Measurements from ENCODE around the gene EFNA5.
"Not testable (repeated sequence)": the region's sequence is repeated elsewhere in the genome, so short reads cannot be mapped to it uniquely, and the experiment has no call there.

The EFNA5 gene

GRCh38 chr5:107476783-107477182, 194.0 kb downstream of the EFNA5 start:
- DNase-seq = no peak

GRCh38 chr5:107474716-107475489, 195.8 kb downstream of the EFNA5 start:
- DNase-seq = no peak

DNA sequence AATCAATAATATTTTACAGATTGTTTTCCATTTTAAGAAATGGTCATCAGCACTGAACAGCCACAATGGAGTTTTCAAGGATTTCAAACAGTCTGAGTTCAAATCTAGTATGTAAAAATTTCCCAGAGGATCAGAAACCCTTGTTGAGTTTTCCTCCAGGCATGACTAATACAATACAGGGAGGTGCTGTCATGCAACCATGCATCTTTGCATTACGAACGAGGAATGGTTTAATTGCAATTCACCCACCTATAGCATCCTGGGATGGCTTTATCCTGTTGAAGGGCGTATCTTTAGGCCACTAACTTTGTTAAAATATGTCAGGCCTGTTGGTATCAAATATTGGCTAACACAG, 196.4 kb downstream of the EFNA5 start:
- DNase-seq = no peak

GRCh38 chr5:107472620-107473064, 198.1 kb downstream of the EFNA5 start:
- no peak for DNase-seq

GRCh38 chr5:107470295-107470582, 200.5 kb downstream of the EFNA5 start:
- DNase-seq = no peak

DNA sequence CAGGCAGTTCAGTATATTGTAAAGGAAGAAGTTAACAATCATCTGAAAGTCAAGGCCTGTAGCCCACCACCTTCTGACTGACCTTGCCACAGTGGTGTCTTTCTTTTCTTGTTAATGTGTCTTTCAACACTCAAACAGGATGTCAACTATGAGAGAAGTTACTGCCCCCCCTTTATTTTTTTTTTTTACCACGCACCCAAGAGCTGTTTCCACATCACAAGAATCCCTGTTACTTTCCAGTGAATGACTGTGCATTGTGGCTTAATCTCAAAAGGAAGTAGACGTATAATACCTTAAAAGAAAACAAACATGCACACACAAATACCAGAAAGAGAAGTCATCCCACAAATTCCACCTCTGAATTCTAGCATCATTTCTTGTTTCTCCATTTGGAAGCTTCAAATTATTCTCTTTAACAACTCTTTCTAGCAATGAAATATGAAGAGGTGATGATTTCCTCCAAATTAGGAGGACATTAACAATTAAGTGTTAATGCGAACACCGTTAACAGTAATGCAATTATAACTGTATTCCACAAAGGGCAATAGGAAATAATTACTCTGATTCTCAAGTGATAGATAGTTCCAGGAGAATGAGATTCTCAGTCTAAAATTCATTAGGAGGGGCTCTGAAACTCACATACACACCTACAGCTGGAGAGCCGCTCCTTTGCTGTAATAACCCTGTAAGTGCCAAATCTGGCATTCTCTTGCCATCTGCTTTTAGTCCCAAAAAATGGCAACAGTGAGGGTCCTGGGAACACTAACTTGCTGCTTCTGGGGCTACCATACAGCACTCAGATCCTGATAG, 201.0 kb downstream of the EFNA5 start:
- DNase-seq = no peak

GRCh38 chr5:107469064-107469463, 201.7 kb downstream of the EFNA5 start:
- no peak for DNase-seq

GRCh38 chr5:107468276-107468675, 202.5 kb downstream of the EFNA5 start:
- DNase-seq = no peak

DNA sequence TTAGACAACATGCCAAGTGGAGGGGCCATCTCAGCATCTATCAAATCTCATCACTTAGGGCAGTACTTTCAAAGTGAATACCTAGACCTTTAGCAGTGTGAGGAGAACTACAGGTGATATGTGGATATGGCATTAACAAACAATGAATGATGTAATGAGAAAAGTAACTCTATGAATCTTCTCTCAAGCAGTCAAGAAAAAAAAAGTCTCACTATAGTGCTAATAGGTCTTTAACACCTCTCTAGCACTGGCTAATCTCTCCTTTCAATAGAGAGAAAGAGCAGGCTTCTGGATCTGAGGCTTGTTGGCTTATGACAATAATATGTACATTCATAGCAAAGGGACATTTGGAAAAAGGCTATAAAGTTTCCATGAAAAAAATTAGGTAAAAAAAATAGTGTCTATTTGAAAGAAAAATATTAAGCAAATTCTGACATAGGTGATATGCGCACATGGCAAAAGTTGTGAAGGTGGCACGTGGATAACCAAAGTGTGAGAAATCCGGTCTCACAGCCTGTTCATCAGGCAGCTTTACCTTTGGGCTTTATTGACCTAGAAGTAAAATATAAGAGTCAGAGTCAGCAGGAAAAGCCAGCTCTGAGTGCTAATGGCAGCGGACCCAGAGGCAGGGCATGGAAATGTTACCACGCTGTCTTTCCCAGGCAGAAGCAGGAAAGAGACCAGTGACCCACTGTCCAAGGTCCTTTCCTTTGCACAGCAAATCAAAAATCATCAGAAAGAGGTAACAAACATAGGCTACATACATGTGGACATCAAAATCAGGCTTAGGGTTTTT, 203.4 kb downstream of the EFNA5 start:
- DNase-seq = no peak

DNA sequence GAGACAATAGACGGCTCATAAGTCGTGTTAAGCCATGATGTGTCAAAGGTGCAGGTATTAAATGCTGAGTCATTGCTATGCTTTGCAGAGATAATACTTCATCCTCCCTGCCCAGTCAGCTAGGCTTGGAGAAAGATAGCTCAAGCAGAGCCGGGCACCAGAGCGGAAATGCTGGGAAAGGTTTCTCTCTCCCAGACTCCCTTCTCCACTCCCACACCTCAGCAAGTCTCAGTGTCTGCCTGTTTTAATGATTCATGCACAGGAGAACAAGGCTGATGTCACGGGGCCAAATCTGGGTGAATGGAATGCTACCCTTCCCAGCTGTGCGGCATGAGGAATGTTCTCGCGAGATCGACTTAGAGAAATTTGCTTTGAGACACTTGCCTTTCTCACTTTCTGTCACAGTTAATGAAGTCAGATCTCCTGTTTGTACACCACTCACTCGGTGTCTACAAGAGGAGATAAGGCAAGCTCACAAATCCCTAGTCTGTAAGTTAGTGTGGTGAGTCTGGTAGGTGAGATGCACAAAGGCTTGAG, 204.4 kb downstream of the EFNA5 start:
- DNase-seq = no peak

DNA sequence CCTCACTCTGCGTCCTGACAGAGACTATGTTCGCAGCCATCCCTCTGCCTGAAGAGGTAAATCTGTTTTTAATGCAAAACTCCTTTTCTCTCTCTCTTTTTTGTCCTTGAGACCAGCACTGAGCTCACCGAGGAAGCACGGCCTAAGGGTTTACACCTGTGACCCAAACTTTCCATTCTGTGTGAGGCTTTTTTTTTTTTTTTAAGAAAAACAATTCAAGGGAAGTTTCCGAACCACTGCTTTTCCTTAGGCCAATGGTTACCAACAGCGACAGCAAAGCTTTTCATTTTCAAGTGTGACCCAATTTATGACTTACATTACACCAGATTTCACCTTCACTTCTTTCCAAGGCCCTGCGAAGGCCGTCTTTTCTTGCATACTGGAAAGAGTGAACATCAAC, 205.9 kb downstream of the EFNA5 start:
- no peak for DNase-seq

DNA sequence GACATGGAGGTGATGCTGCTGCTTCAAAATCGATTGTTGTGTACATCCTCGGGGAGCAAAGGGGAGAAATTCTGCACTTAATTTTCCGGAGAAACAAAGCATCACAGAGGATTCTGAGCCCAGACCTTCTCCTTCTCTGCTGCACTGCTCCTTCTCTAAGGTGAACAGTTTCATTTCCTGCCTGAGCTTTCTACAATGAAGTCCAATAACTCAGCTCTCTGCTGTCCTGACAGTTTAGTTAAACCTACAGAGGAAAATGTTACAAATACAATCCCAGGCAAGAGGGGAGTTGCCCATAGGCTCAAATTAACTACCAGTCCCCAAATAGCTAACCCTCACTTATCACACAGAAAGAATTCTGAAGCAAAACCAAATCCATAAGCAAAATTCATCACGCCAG, 206.3 kb downstream of the EFNA5 start:
- no peak for DNase-seq

- DNase-seq = no peak
These were observed 207.0 kb downstream of the EFNA5 start for GRCh38 chr5:107463731-107464130.

DNA sequence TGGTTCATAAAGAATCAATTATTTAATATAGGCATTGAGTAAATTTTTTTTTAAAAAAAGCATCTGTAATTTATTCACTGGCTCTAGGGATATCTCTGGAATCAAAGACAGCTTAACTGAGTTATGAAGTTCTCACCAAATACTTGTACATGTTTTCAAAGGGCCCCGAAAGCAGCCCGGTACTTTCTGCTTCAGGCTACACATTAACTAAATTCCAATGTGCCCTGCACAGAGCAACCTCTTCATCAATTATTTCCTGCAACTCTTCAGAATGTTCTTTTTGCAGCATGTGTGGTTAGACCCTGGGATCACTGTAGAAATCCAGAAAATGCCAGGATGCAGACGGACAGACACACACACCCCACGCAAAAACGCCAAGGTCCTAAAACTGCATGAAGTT, 209.0 kb downstream of the EFNA5 start:
- no peak for DNase-seq

GRCh38 chr5:107460789-107461188, 209.9 kb downstream of the EFNA5 start:
- no peak for DNase-seq

- no peak for DNase-seq
These were observed 211.1 kb downstream of the EFNA5 start for GRCh38 chr5:107459605-107460004.

DNA sequence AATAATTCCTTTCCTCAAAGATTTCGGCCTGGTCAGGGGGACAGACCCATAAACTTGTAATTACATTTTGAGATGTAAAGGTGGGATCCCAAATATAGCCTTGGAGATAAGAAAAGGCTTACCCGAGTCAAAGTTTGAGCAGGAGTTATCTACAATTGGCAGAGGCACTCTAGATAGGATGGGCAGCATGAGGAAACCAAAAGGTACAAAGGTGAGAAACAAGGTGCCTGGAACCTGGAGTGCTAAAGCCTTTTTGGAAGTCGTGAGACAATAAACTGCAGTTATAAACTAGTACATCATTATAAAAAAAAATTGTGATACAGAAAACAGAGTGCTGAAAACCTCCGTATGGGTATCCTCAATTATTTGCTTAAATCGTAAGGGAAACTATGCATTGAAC, 212.4 kb downstream of the EFNA5 start:
- no peak for DNase-seq

DNA sequence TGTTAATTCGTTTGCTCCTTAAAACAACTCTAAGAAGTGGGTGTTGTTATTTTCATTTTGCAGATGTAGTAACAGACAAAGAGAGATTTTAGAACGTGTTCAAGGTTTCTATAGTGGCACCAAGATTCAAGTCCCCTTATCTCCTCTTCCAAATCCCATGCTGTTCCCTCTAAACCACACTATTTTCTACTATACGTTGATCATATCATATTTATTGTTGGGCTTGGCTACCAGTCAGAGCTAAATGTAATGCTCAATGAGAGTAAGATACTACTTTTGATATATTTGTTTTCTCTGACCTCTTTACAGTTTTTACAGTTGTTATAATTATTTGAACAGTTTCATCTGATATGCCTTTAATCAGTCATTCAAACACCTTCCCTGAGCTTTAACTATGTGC, 212.9 kb downstream of the EFNA5 start:
- DNase-seq = no peak

DNA sequence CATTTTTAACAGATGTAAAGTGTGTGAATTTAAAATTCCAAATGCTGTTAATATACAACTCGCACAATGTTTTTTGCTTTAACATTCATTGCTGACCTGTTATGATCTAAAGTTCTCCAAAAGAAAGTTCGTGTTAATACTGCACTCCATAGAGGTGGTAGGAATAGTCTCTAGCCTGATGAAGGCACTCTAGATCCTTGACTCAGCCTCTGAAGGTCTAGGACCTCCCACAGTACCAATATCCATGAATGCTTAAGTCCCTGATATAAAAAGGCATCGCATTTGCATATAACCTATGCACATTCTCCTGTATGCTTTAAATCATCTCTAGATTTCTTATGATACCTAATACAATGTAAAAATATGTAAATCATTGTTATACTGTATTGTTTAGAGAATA, 213.6 kb downstream of the EFNA5 start:
- DNase-seq = no peak

DNA sequence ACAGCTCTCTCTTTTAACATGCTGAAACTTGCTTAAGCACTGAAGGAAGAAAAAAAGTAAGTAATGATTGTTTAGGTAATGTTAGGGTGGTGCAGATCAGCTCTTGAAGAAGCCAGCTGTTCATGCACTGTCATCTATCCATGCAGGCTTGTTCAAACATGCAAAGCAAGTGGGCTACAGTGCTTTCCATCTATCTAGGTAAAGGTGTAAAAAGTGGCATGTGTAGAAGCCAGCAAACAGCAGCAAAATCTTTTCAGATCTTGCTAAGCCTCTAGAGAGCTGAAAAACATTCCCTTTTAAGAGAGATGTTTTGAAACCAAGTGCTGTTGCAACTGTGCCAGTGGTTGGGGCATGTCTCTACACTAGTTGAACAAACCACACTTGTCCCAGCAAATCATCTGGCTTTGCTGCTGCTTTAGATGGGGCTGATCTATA, 214.4 kb downstream of the EFNA5 start:
- DNase-seq = no peak

DNA sequence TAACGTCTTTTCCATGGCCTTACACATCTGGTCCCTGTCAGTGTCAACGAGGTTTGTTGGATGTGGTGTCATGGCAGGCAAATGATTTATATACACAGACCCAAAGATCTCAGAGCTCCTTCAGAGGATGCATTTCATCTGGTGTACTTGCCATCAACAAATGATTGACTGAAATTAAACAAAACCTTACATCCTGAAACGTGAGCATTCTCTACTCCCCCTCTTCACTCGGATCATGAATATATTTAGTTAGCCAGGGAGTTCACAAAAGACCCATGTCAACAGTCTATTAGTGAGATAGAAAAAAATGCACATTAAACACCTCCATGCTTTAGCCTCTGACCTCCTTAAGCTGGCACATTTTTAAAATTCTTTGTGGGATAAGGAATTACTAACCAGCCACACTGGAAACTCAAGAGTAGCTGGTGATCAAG, 215.6 kb downstream of the EFNA5 start:
- DNase-seq = no peak

- not testable (repeated sequence) for DNase-seq
These were observed 218.9 kb downstream of the EFNA5 start for GRCh38 chr5:107451827-107452226.

DNA sequence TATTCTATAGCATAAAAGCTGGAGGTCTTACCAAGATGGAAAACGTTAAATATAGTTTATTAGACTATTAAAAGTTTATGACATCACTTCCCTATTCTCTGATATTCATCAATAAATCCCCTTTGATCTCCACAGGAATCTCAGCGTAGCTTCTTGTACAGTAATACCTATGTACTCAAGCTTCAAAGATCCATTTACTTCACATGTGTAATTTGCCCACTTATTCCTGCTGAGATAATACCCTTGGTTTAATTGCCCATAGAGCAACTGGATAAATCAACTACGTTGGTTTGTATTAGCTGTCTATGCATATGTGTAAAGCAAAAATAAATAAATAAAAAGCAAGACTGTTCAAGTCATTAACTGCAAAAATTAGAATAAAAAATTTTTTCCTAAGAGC, 219.7 kb downstream of the EFNA5 start:
- no peak for DNase-seq
